ENCODE results near the gene EPM2AIP1. TPM values are rescaled to one million over a fixed set of nuclear protein-coding genes. Genes with fewer than 3 reads are reported as not detected.

EPM2AIP1 gene
- total RNA-seq, 1 experiment from 2014 or later: 8.7 TPM

- Histone ChIP-seq H3K4me3 (replicated peaks in 1 of 2; ENCODE audit: low read depth in 1 of 2, low read length in 2 of 2) (no peak overlapping the region), H3K36me3 (ENCODE audit: control insufficient read depth in 1 of 2, insufficient read depth in 2 of 2, low read length in 2 of 2) (no peaks in the 10 kb centered on the region), H3K9me3 (ENCODE audit: control insufficient read depth in 1 of 2, insufficient read depth in 1 of 2, low read depth in 1 of 2, low read length in 2 of 2) (peaks cover 7 to 11% of the 10 kb centered on the region in 2 experiments; a peak in 3 of 4 replicates), H3K27me3 (ENCODE audit: insufficient read depth, low read length) (no peaks in the 10 kb centered on the region), H3K9ac (ENCODE audit: low read length) (no peak overlapping the region), H3K79me2 (ENCODE audit: insufficient read depth, low read length) (no peaks in the 10 kb centered on the region), H4K20me1 (ENCODE audit: insufficient read depth) (no peaks in the 10 kb centered on the region), H3K4me1 (ENCODE audit: control insufficient read depth in 1 of 2, insufficient read depth in 2 of 2, low read length in 2 of 2) (no peaks in the 10 kb centered on the region), H2AFZ (ENCODE audit: low read depth, low read length, poor library complexity, severe bottlenecking) (no peak overlapping the region), H3K9me2 (ENCODE audit: insufficient read depth) (no peaks in the 10 kb centered on the region), H3K27ac (ENCODE audit: low read depth, low read length) (no peak overlapping the region), H3K4me2 (ENCODE audit: low read length) (no peak overlapping the region)
- TF ChIP-seq CTCF (IDR thresholded peaks at IDR 0.05 in 2 of 3, conservative IDR thresholded peaks at IDR 0.05 in 1 of 3; ENCODE audit: borderline replicate concordance in 1 of 3, insufficient read depth in 1 of 3, low read depth in 2 of 3, low read length in 2 of 3): no peak
- no peak for TF ChIP-seq ZFX (IDR thresholded peaks at IDR 0.05)
- TF ChIP-seq CEBPB (IDR thresholded peaks at IDR 0.05; ENCODE audit: low read depth): no peak
- no peak for TF ChIP-seq SP1 (IDR thresholded peaks at IDR 0.05; ENCODE audit: low read depth)
- no peak for TF ChIP-seq YY1 (IDR thresholded peaks at IDR 0.05; ENCODE audit: extremely low read depth, insufficient replicate concordance, low read depth, low read length)
- TF ChIP-seq JUND (IDR thresholded peaks at IDR 0.05): no peak
- TF ChIP-seq EGR1 (IDR thresholded peaks at IDR 0.05; ENCODE audit: low read depth): no peak
- TF ChIP-seq, protein P1, sequence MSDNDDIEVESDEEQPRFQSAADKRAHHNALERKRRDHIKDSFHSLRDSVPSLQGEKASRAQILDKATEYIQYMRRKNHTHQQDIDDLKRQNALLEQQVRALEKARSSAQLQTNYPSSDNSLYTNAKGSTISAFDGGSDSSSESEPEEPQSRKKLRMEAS (IDR thresholded peaks at IDR 0.05): no peak
- TF ChIP-seq, protein P2, sequence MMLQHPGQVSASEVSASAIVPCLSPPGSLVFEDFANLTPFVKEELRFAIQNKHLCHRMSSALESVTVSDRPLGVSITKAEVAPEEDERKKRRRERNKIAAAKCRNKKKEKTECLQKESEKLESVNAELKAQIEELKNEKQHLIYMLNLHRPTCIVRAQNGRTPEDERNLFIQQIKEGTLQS (IDR thresholded peaks at IDR 0.05): no peak
- no peak for TF ChIP-seq ELF1 (IDR thresholded peaks at IDR 0.05; ENCODE audit: borderline replicate concordance, low read depth)
- TF ChIP-seq EZH2 (IDR thresholded peaks at IDR 0.05): no peak
- TF ChIP-seq FOSL1 (IDR thresholded peaks at IDR 0.05; ENCODE audit: low read depth): no peak
- no peak for TF ChIP-seq EZH2phosphoT487 (IDR thresholded peaks at IDR 0.05; ENCODE audit: borderline replicate concordance)
- no peak for TF ChIP-seq POLR2A (IDR thresholded peaks at IDR 0.05; ENCODE audit: borderline replicate concordance, extremely low read depth, insufficient read depth, insufficient read length)
- TF ChIP-seq, protein P3, sequence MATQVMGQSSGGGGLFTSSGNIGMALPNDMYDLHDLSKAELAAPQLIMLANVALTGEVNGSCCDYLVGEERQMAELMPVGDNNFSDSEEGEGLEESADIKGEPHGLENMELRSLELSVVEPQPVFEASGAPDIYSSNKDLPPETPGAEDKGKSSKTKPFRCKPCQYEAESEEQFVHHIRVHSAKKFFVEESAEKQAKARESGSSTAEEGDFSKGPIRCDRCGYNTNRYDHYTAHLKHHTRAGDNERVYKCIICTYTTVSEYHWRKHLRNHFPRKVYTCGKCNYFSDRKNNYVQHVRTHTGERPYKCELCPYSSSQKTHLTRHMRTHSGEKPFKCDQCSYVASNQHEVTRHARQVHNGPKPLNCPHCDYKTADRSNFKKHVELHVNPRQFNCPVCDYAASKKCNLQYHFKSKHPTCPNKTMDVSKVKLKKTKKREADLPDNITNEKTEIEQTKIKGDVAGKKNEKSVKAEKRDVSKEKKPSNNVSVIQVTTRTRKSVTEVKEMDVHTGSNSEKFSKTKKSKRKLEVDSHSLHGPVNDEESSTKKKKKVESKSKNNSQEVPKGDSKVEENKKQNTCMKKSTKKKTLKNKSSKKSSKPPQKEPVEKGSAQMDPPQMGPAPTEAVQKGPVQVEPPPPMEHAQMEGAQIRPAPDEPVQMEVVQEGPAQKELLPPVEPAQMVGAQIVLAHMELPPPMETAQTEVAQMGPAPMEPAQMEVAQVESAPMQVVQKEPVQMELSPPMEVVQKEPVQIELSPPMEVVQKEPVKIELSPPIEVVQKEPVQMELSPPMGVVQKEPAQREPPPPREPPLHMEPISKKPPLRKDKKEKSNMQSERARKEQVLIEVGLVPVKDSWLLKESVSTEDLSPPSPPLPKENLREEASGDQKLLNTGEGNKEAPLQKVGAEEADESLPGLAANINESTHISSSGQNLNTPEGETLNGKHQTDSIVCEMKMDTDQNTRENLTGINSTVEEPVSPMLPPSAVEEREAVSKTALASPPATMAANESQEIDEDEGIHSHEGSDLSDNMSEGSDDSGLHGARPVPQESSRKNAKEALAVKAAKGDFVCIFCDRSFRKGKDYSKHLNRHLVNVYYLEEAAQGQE (IDR thresholded peaks at IDR 0.05; ENCODE audit: low read depth): no peak
- TF ChIP-seq RAD21 (IDR thresholded peaks at IDR 0.05; ENCODE audit: low read depth): no peak
- ATAC-seq: no peak
- BruUV-seq (replicated peaks): no TSS peak
- ChIA-PET POLR2A (no interaction called here), CTCF (no interaction called here), RAD21 (ENCODE audit: low non-redundant PET in 1 of 2, low total read pairs in 2 of 2, uncharacterized antibody in 2 of 2, unreplicated experiment in 2 of 2) (no interaction called here)
- intact Hi-C loops (cut with micrococcal nuclease): no loop called here
- no peak for DNase-seq (ENCODE audit: low read depth, low spot score)
Measured at GRCh38 chr3:36944012-36944640, 48.8 kb downstream of the EPM2AIP1 start.
